Testis (tissue), 2 donors: Measurements from ENCODE around the gene NRF1.

Experiments
- CTCF ChIP-seq, 3 experiments: fragments of 450-650 bp in 2 of 3; fragments of 200-600 bp in 1 of 3; sonication (generic) in 1 of 3; IDR thresholded peaks; one replicate each; pipeline ENCODE4 v1.5.1; 2016 to 2019; ENCODE audit warnings: antibody characterized with exemption in 3 of 3, mild to moderate bottlenecking in 2 of 3, moderate library complexity in 1 of 3
- POLR2A ChIP-seq: fragments of 450-650 bp; IDR thresholded peaks from one replicate; pipeline ENCODE4 v1.6.1; 2017; ENCODE audit warnings: antibody characterized with exemption, mild to moderate bottlenecking, moderate library complexity

GRCh38 chr7:129741743-129742213 lies 130.3 kb downstream of the NRF1 start:
- TF ChIP-seq CTCF (IDR thresholded peaks at IDR 0.05) (no peak), POLR2A (no peak)
